Measurements from ENCODE around the gene S100A14.

Gene S100A14

GRCh38 chr1:153638261-153638660 is 22.1 kb upstream of the S100A14 start:
- DNase-seq (ENCODE audit: low spot score) = no peak

- DNase-seq (ENCODE audit: low spot score) = no peak
These were observed 20.2 kb upstream of the S100A14 start for GRCh38 chr1:153636312-153636711.

GRCh38 chr1:153635872-153636271 is 19.7 kb upstream of the S100A14 start:
- no peak for DNase-seq (ENCODE audit: low spot score)

DNA sequence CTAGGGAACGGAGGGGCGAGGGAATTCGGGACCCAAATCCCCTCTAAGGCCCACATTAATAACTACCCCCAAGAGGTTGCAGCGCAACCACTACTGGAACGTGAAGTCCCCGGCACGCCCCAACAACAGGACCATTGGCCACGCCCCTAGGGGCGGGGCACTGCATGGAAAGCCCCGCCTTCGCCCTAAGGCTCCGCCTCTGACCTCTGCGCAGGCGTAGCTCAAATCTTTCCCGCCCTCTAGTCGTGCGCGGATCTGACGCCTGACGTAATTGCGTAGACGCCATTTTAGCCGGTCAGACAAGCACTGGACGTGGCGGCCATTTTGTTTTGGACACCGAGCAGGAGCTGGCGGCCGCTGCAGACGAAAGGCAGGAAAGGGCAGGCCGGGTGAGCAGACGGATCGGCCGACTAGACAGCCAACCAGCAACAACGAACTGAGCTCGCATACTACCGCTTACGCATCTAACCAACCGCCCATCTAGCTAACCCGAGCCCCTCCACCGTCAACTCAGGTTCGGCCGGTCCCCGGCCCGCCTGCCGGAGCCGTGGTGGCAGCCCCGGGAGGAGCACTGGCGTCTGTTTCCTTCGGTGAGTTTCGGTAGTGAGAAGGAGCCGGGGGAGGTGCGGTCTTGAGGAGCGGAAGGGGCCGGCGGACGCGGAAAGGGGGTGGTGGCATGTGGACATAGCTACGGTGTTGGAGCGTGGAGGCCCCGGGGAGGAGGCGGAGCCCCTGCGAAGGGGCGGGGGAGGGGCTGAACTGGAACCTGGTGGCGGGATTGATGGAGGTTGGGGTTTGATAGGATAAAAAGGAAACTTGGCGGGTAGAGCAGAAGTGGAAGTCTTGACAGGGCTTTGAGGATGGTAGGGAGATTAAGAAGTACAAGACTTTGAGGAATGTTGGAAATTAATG is 17.9 kb upstream of the S100A14 start, which contains the start of gene CHTOP:
Gene CHTOP, plus strand, starts transcription at position 313 of the 912 bp plus-strand sequence. CDS start 2,523 bp downstream, outside the sequence.
- peak; percentile 97 for DNase-seq (ENCODE audit: low spot score)

- peak; percentile 55 for DNase-seq (ENCODE audit: low spot score)
These were observed 17.1 kb upstream of the S100A14 start for GRCh38 chr1:153633161-153633753.

DNA sequence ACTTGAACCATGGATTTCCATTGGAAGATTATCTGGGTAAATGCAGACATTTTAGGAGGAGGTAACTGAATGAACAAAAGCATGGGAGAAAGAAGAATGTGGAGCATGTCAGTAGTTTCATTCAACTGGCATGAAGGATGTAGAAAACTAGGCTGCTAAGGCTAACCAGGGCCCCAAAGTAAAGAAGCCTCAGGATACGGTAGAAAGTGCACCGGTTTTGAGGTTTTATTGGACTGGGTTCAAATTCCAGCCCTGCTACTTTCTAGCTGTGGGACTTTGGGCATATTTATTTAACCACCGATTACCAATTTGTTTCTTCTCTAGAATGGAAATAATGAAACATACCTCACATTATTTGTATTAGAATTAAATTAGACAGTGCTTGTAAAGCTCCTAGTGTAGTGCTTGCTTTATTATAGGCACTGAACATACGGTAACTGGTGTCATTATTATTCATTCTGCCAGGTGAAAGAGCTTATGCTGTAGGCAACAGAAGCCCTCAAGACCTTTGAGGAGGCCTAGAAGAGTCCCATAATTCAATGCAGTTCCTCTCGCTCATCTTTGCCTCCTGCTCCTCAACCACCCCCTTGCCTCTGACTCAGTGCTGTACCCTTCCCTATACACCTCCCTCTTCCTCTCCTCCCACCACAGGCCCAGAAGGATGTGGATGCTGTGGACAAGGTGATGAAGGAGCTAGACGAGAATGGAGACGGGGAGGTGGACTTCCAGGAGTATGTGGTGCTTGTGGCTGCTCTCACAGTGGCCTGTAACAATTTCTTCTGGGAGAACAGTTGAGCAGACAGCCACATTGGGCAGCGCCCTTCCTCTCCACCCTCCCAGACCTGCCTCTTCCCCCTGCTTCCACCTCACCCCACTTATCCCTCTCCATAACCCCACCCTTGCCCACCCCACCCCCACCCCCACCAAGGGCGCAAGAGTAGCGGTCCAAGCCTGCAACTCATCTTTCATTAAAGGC is 15.2 kb upstream of the S100A14 start:
- DNase-seq (ENCODE audit: low spot score) = no peak

DNA sequence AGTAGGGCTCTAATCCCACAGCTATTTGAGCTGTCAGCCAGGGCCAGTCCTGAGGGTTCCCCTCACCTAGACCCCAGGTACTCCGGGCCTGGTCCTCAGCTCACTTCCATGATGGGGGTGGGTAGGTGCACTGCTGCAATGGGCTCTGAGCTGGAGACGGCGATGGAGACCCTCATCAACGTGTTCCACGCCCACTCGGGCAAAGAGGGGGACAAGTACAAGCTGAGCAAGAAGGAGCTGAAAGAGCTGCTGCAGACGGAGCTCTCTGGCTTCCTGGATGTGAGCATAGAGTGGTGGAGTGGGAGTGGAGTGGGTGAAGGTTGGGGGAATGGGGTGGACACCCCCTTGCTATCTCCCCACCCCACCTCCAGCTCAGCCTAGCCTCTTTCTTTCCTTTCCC is 14.3 kb upstream of the S100A14 start:
- DNase-seq (ENCODE audit: low spot score) = no peak

GRCh38 chr1:153629971-153630370 is 13.8 kb upstream of the S100A14 start:
- no peak for DNase-seq (ENCODE audit: low spot score)

DNA sequence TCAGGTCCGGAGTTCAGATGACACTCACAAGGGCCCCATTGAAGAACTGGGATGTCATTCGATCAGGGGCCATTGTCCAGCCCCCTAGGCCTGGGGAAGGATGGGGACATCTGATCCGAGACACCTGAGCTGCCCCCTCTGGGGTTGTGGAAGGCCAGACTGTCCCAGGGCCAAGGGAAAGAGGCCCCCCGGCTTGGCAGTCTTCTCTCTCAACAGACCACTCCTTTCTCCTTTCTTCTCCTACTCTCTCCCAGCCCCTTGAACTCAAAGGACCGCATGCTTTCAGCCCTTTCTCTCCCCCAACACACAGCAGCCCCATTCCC is 13.2 kb upstream of the S100A14 start:
- no peak for DNase-seq (ENCODE audit: low spot score)

DNA sequence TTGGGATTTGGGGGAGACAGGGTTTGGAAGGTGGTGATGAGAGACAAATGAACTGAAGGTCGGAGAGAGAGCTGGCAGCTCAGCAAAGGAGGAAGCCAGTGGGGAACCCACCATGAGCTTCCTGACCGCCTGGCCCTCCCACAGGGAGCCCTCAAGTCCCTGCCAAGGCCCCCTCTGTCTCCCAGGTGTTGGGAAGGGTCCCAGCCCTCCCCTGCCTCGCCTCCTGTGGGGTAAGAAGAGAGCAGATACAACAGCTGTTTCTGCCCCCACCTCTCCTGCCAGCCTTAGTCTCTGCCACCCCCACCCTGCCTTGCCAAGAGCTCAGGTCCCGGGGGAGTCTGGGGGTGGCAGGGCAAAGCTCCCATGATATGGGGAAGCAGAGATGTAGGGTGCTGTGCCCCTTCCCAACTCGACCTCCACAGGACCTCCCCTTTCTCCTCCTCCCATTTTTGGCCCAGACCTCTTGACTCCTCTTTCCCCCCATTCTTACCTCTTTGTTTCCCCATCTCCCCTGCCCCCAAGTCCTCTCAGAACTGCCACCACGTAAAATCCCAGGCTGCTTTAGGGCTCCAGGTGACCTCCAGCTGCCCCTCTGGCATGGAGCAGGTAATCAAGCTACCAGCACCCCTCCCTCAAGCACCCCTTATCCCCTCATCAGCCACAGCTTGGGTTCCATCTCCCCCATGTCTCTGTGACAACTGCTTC is 12.7 kb upstream of the S100A14 start:
- DNase-seq (ENCODE audit: low spot score) = no peak

- no peak for DNase-seq (ENCODE audit: low spot score)
These were observed 11.8 kb upstream of the S100A14 start, which contains the start of gene S100A1 for GRCh38 chr1:153627715-153628626. Gene S100A1, plus strand, starts transcription at chr1:153628434. Its CDS starts 2,088 bp downstream, at chr1:153630522.

DNA sequence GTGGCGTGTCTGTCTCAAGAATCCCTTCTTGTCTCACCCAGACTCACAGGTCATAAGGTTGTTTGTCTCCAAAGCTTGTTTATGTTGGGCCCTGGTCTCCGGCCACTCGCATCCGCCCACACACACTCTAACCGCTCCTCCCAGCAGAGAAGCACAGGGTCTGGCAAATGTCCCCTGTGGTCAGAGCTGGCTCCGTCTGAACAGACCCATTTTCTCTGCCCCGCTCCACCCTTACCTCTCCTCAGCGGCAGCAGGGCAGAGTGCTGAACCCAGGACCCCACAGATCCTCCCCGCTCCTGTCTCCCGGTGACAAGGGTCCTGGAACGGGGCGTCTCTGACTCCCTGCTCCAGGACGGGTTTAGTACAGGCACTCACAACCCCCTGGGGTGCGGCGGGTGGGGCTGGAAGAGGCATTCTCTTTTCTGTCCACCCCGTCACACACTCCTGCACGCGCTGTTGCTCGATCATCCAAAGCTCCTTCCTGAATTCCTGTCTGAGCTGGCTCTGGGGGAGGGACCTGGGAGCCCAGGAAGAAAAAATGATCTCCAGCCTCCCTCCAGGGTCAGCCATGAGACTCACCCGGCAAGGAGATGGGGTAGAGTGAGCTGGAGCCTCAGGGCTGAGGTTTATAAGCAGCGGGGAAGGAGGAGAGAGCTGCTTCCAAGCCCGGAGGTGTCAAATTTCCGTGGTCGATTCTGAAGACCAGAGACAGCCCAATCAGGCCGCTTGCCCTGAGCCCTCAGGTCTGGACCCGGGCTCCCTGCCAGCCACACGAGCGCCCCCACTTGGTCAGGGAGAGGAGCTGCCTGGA is 11.0 kb upstream of the S100A14 start, which contains the start of gene S100A13:
Gene S100A13, minus strand, starts transcription at position 602 of the 811 bp plus-strand sequence. CDS start 1,033 bp downstream, outside the sequence.
- peak; percentile 90 for DNase-seq (ENCODE audit: low spot score)

GRCh38 chr1:153626477-153626903 is 10.4 kb upstream of the S100A14 start:
- no peak for DNase-seq (ENCODE audit: low spot score)

DNA sequence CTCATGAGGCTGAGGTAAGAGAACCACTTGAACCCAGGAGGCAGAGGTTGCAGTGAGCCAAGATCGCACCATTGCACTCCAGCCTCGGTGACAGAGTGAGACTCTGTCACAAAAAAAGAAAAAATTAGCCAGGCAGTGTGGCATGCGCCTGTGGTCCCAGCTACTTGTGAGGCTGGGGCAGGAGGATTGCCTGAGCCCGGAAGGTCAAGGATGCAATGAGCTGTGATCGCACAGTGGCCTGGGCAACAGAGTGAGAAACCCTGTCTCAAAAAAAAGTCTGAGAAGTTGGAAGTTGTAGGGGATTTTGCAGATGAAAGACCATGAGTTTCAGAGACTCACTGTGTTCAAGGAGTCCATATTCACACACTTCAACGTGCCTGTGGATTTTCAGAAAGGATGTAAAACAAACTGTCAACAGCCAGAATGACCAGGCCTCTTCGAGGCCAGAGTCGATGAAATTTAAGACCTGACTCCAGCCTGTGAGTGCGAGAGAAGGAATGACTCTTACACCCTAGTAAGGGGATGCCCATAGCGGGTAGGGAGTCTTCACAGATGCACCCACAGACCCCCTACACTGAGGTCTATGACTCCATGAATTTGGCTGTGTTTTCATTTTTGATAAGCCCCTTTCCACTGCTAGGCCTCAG is 9.0 kb upstream of the S100A14 start:
- DNase-seq (ENCODE audit: low spot score) = no peak

- DNase-seq (ENCODE audit: low spot score) = no peak
These were observed 7.0 kb upstream of the S100A14 start for GRCh38 chr1:153623101-153623500.

GRCh38 chr1:153619171-153619570 is 3.0 kb upstream of the S100A14 start:
- DNase-seq (ENCODE audit: low spot score) = no peak

DNA sequence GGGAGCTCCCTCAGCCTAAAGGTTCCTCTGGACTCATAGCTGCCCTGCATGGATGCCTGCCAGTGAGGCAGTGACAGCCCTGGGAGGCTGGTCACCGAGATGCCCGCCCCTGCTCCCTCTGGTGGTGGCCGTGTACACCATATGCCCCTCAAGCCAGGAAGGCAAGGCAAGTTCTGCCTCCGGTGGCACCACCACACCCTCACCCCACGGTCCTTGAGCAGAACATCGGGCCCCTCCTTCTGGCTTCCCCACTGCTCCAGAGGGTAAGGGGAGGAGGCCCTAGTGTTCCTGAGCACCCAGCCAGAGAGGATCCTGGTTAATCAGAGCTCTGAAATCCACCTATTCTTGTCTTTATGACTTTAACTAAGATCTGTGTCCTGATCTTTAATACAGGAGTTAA is 1.5 kb upstream of the S100A14 start:
- DNase-seq (ENCODE audit: low spot score) = peak; percentile 91

GRCh38 chr1:153616917-153617311 is 789 bp upstream of the S100A14 start:
- DNase-seq (ENCODE audit: low spot score) = no peak

DNA sequence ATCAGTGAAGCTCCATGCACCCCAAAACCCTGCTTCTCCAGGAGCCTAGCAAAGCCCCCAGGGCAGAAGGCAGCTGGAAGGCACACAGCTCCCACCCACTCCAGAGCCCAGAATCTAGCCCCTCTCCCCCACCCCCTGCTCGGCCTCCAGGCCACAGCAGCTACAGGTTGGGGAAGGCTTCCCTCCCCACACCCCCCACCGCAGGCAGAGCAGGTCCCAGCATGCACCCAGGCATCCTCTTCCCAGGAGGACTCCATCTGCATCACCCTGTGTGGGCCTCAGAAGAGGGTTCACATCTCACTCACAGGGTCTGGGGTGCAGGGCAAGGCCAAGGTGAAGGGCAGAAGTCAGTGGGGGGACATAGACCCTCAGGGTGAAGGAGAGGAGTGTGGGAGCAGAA is 719 bp downstream of the S100A14 start:
- no peak for DNase-seq (ENCODE audit: low spot score)

Data from AG20443 (cell line).